GM12873 (cell line): Measurements from ENCODE around the gene TUBB4A.

Experiments used
- TF ChIP-seq, protein P1 (sequence below): IDR thresholded peaks from 2 replicates; pipeline ENCODE4 v1.5.1; 2012; ENCODE audit warnings: low read depth, mild to moderate bottlenecking, moderate library complexity, low read length, control low read depth; ENCODE audit not compliant: insufficient read depth; ENCODE audit errors: missing control alignments

The TUBB4A gene

GRCh38 chr19:6509118-6509971 is 7.2 kb upstream of the TUBB4A start:
- TF ChIP-seq, protein P1, sequence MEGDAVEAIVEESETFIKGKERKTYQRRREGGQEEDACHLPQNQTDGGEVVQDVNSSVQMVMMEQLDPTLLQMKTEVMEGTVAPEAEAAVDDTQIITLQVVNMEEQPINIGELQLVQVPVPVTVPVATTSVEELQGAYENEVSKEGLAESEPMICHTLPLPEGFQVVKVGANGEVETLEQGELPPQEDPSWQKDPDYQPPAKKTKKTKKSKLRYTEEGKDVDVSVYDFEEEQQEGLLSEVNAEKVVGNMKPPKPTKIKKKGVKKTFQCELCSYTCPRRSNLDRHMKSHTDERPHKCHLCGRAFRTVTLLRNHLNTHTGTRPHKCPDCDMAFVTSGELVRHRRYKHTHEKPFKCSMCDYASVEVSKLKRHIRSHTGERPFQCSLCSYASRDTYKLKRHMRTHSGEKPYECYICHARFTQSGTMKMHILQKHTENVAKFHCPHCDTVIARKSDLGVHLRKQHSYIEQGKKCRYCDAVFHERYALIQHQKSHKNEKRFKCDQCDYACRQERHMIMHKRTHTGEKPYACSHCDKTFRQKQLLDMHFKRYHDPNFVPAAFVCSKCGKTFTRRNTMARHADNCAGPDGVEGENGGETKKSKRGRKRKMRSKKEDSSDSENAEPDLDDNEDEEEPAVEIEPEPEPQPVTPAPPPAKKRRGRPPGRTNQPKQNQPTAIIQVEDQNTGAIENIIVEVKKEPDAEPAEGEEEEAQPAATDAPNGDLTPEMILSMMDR, result no peak

DNA sequence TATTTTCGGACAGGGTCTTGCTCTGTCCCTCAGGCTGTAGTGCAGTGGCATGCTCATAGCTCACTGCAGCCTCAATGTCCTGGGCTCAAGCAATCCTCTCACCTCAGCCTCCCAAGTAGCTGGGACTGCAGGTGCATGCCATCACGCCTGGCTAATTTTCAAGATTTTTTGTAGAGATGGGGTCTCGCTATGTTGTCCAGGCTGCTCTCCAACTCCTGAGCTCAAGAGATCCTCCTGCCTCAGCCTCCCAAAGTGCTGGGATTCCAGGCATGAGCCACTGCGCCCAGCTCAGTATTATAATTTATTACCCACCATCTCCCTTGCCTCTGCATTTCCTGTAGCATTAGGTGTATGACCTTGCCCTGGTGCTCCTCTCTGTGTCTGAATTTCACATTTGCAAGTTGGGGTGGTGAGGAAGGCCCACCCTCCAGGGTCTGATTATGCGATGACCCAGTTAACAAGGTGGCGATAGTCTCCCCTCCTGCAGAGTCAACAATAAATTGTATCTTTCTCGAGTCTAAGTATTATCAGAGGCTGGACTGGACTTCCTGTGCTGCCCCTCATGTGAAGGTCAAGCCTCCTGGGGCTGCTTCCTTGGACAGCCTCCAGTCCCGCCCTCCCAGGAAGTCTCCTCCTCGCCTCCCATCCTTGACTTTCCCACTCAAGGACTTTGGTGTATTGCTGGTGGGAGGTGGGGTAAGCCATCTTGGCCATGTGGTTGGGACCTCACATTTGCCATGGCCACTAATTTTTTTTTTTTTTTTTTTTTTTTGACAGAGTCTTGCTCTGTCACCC is 1.5 kb upstream of the TUBB4A start:
- TF ChIP-seq, protein P1, result no peak

- TF ChIP-seq, protein P1, result no peak
Observed at GRCh38 chr19:6500837-6501739, 1.0 kb downstream of the TUBB4A start.

- TF ChIP-seq, protein P1, result no peak
Observed at GRCh38 chr19:6499052-6499790, 2.9 kb downstream of the TUBB4A start.

DNA sequence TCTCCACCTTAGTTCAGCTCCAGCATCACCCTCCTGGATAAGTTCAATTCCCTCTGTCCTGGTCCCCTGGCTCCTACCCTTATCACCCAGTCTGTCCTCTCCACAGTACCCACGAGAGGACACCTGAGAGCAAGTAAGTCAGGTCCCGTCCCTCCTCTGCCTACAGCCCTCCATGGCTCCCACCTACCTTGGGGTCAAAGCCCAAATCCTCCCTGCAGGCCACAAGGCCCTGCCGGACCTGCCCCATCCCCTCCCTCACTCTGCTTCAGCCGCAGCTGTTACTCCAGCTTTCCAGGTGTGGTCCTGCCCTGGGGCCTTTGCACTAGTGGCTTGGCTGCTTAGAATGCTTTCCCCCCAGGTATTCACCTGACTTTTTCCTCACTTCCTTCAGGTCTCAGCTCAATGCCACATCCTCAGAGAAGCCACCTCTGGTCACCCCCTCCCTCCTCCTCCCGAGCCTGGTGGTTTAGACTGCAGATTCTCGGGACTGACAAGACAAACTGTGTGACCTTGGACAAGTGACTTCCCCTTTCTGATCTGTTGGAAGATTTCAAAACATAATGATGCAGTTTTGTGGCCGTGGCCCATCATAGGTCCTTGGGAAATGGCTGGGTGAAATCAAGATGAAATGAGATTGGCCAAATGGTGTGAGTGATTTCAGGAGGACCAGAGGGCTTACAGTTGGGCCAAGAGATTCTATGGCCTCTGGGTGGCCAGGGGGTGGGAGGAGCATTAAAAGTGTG is 3.6 kb downstream of the TUBB4A start:
- TF ChIP-seq, protein P1, result no peak

- TF ChIP-seq, protein P1, result no peak
Observed at GRCh38 chr19:6495947-6496346, 6.2 kb downstream of the TUBB4A start.
